GM21619 (cell line): ENCODE measurements around the gene CLPTM1L.

ENCODE experiments used
- ATAC-seq: cut with Tn5 transposase; IDR thresholded peaks from one replicate; pipeline ENCODE4 v1.9.1; 2021; ENCODE audit not compliant: unreplicated experiment

Gene CLPTM1L

GRCh38 chr5:1317921-1318565 is 26.9 kb downstream of the CLPTM1L start:
- no peak for ATAC-seq

GRCh38 chr5:1316588-1317340 is 28.1 kb downstream of the CLPTM1L start:
- no peak for ATAC-seq

- peak; percentile 52 for ATAC-seq
Measured at GRCh38 chr5:1315709-1316587, 29.0 kb downstream of the CLPTM1L start.

GRCh38 chr5:1315018-1315708 is 29.7 kb downstream of the CLPTM1L start:
- ATAC-seq, result peak; percentile 0

GRCh38 chr5:1314564-1314982 is 30.3 kb downstream of the CLPTM1L start:
- ATAC-seq, result no peak

- ATAC-seq, result peak; percentile 68
Measured at GRCh38 chr5:1312993-1313833, 31.7 kb downstream of the CLPTM1L start.

GRCh38 chr5:1312206-1312605 is 32.7 kb downstream of the CLPTM1L start:
- ATAC-seq, result no peak

GRCh38 chr5:1311439-1312055 is 33.4 kb downstream of the CLPTM1L start:
- ATAC-seq, result no peak

GRCh38 chr5:1310118-1310517 is 34.8 kb downstream of the CLPTM1L start:
- ATAC-seq, result no peak

GRCh38 chr5:1304033-1304432 is 40.9 kb downstream of the CLPTM1L start:
- ATAC-seq, result no peak

- ATAC-seq, result no peak
Measured at GRCh38 chr5:1302258-1302657, 42.6 kb downstream of the CLPTM1L start.

GRCh38 chr5:1300581-1301083 is 44.3 kb downstream of the CLPTM1L start:
- ATAC-seq, result no peak

- no peak for ATAC-seq
Measured at GRCh38 chr5:1299961-1300360, 44.9 kb downstream of the CLPTM1L start.

- ATAC-seq, result no peak
Measured at GRCh38 chr5:1299511-1299850, 45.4 kb downstream of the CLPTM1L start.

GRCh38 chr5:1298723-1299510 is 46.0 kb downstream of the CLPTM1L start:
- ATAC-seq, result no peak

GRCh38 chr5:1298067-1298551 is 46.8 kb downstream of the CLPTM1L start:
- ATAC-seq, result no peak

GRCh38 chr5:1297243-1297642 is 47.7 kb downstream of the CLPTM1L start:
- ATAC-seq, result no peak

GRCh38 chr5:1295650-1296037 is 49.3 kb downstream of the CLPTM1L start:
- no peak for ATAC-seq
